ENCODE data around the gene TXK. TPM values are rescaled to one million over a fixed set of nuclear protein-coding genes. Genes with fewer than 3 reads are reported as not detected.

TXK gene
- polyA plus RNA-seq, 1 of the 3 experiments (the other 2 are of a cell fraction): 0.61 TPM

- TF ChIP-seq FOSL2 (IDR thresholded peaks at IDR 0.05; ENCODE audit: borderline replicate concordance, low read depth) (no peak), CTCF (IDR thresholded peaks at IDR 0.05) (peak; percentile 71), SMC3 (IDR thresholded peaks at IDR 0.05; ENCODE audit: low read depth, low read length) (peak; percentile 27; the same call in 1 of the 2 replicates), ZBTB33 (IDR thresholded peaks at IDR 0.05; ENCODE audit: borderline replicate concordance, low read depth) (no peak), PBX3 (IDR thresholded peaks at IDR 0.05) (no peak)
Measured at GRCh38 chr4:48141048-48141447, 7.0 kb upstream of the TXK start (continued).

GRCh38 chr4:48139691-48140090 is 5.6 kb upstream of the TXK start:
- DNase-seq: no peak
- no peaks in the 10 kb centered on the region for H3F3A ChIP-seq (replicated peaks; ENCODE audit: insufficient read depth)
- H3K27me3 ChIP-seq (ENCODE audit: insufficient read depth): no peaks in the 10 kb centered on the region
- TF ChIP-seq NFIC (IDR thresholded peaks at IDR 0.05; ENCODE audit: borderline replicate concordance): peak; percentile 47; the same call in 1 of the 2 replicates
- 0 out of 2 replicates have a peak, but pooled peaks have one; percentile 30 for TF ChIP-seq YY1 (IDR thresholded peaks at IDR 0.05; ENCODE audit: low read depth)
- TF ChIP-seq ZBTB33 (IDR thresholded peaks at IDR 0.05; ENCODE audit: borderline replicate concordance, low read depth): no peak
- H2AFZ ChIP-seq (ENCODE audit: low read depth): no peak overlapping the region
- no peak overlapping the region for H3K4me2 ChIP-seq
- POLR2A ChIA-PET: no interaction called here
- H3K4me1 ChIP-seq (ENCODE audit: control insufficient read depth in 1 of 2, insufficient read depth in 2 of 2, low read depth in 1 of 2, low read length in 1 of 2): peaks cover 0 to 17% of the 10 kb centered on the region in 2 experiments; a peak in 1 of 4 replicates
- no peak overlapping the region for H3K4me3 ChIP-seq (ENCODE audit: low read depth in 2 of 2, low read length in 1 of 2)
- H3K27ac ChIP-seq (ENCODE audit: low read depth in 2 of 2, low read length in 1 of 2): peak overlapping the region in 1 of 2 experiments; percentile 27; a peak in 1 of 4 replicates
- WGBS (ENCODE audit: low lambda C conversion rate): 58% methylated on average over 3 of the region's 3 CpGs
- H3K9ac ChIP-seq: no peak overlapping the region
- no peaks in the 10 kb centered on the region for H3K9me2 ChIP-seq
- no peaks in the 10 kb centered on the region for H4K20me1 ChIP-seq (ENCODE audit: insufficient read depth)
- H3K79me2 ChIP-seq (ENCODE audit: insufficient read depth): no peaks in the 10 kb centered on the region
- H3K9me3 ChIP-seq: no peaks in the 10 kb centered on the region
- H3K36me3 ChIP-seq (replicated peaks in 1 of 2; ENCODE audit: control insufficient read depth in 1 of 2, insufficient read depth in 2 of 2, low read length in 1 of 2): no peaks in the 10 kb centered on the region
- CTCF ChIA-PET: interaction anchor here (0.7 to 1.6 kb wide), 7 partner anchors 10 to 434 kb away, joined by 3 to 5 read pairs (median 4); no protein-coding TSS in a partner anchor
